T1000 (cell line): ENCODE data around the gene FRMD4A.
"Not testable (repeated sequence)": the region's sequence is repeated elsewhere in the genome, so short reads cannot be mapped to it uniquely, and the experiment has no call there.

Experiments used
- DNase-seq: peaks from one replicate; lab custom pipeline; 2025; ENCODE audit warnings: mixed read lengths; lab: John Stamatoyannopoulos, UW

Gene FRMD4A

DNA sequence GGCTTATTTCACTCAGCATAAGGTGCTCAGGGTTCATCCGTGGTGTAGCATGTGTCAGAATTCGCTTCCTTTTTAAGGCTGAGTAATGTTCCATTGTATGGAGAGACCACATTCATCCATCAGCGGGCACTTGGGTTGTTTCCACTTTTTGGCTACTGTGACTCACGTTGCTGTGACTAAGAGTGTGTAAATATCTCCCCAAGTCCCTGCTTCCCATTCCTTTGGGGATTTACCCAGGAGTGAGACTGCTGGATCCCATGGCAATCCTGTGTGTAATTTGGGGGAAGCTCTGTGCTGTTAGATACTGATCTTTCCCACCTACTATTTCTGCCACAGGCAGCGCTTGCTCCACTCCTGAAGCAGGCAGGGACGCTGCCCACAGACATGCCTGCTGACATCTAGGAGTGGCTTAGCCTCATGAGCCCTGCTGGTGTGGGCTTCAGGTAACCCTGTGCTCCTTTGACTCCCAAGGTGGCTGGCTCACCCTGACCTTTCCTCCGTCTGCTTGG, 346.0 kb downstream of the FRMD4A start:
- peak; percentile 95 for DNase-seq

- DNase-seq, result no peak
Measured at GRCh38 chr10:13983035-13983434, 347.7 kb downstream of the FRMD4A start.

GRCh38 chr10:13978533-13979115, 352.1 kb downstream of the FRMD4A start:
- DNase-seq, result peak; percentile 79

DNA sequence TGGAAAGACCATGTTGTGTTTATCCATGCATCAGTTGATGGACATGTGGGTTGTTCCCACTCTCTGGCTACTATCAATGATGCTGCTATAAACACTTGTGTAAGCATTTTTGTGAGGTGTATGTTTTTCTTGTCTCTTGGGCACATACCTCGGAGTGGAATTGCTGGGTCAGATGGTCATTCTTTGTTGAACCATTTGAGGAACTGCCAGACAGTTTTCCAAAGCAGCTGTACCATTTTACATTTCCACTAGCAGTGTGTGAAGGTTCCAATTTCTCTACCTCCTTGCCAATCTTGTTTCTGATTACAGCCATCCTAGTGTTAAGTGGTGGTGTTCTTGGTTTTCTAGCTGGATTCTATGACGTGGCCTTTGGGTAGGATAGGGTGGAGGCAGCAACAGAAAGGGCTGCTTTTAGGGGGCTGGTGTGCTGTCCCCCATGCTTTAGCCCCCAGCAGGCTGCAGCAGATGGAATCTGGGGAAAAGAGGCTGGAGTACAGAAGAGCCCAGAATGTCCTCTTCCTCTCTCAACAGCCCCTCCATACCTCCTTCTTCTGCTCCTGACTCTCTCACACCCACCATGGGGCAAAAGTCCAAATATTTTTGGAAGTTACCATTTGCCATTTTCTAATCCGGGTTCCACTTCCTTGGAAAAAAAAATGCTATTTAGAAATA, 352.7 kb downstream of the FRMD4A start:
- no peak for DNase-seq

DNA sequence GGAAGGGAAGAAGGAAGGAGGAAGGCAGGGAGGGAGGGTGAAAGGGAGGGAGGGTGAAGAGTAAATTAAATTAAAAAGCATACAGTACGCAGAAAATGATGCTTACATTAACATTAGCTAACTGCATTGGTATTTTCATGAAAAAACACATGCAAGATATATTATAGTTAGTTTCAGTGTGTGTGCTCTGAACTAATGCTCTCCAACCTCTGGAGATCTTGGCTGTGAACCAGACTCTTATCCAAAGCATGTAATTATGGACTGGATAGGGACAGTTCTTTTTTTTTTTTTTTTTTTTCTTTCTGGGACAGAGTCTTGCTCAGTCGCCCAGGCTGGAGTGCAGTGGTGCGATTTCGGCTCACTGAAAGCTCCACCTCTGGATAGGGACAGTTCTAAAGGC, 357.0 kb downstream of the FRMD4A start:
- no peak for DNase-seq

DNA sequence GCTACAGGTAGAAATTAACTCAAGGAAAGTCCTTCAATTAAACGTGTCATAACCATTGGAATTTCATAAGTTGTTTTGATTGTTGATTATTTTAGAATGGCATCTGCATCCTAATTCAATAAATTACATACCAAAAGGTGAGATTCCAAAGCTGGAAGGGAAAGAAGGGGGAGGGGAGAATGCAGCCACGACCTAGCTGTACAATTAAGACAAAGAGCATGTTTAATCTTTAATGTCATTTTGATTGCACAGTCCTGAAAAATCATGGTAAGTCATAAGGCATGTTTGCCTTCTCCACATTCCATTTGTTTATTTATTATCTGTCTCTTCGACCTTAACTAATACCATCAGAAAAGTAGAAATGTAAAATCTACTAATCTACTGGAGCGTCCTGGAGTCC, 358.1 kb downstream of the FRMD4A start:
- DNase-seq, result no peak

DNA sequence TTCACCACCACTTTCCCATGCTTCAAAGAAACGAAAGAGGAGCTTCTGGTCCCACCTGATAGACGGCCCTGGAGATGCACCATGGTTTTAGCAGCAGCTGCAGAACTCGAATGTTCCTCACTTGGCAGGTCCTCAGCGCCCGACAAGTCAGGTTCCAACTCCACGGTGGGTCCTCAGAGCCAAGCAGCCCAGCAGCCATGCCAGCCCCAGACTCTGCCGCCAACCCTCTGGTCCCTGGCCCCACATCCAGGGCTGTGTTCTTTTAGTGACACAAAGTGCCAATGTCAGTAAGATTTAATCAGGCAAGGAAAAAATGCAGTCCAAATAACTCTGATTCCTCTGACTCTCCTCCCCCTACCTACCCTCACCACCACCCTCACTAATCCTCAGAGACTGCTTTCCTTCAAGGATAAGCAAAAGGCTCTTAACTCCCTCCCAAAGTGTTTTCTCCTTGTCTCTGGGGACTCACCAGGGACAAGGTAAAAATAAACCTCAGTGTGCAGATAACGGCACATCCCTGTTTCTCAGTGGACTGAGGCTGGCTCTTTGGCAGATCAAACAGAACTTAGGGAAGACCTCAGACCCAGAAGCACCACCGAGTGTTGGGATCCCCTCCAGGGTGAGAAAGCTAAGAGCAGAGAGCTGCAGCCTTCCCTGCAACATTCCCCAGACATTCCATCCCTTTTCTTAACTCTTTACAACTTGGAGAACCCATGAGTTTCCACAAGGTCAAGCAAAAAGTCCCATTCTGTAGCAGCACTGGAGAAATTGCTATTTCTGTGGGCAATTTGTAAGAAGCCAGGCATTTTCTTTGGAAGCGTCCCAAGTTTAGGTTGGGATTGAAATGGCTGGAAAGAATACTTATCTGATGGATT, 358.9 kb downstream of the FRMD4A start:
- no peak for DNase-seq

DNA sequence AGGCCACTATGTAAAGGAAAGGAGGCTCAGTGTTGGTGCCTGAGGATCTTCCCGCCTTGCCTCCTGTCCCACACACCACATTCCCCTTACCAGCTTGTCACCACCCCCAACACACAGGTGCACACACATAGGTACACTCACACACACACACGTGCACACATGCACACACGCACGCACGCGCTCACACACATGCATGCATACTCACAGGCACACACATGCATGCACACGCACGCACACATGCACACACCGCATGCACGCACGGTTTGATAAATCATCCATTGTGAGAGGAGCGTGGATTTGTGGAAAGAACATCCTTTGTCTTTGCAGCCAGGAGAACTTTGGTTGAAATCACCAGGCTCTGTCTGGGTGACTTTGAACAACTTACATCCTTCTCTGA, 359.8 kb downstream of the FRMD4A start:
- no peak for DNase-seq

GRCh38 chr10:13970236-13970956, 360.3 kb downstream of the FRMD4A start:
- DNase-seq, result no peak

DNA sequence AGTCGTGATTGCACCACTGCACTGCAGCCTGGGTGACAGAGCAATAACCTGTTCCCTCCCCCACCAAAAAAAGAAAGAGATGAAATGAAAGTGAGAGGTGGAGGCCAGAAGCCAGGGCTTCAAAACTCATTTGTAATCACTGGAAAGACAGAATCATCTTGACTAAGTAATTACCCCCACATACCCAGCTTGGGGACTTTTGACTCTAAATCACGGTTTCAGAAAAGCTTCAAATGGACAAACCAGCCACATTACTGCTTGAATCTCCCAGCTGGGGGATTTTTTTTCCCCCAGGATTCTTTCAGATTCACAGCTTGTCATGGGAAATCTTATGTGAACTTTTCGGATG, 361.0 kb downstream of the FRMD4A start:
- DNase-seq, result no peak

- peak; percentile 55 for DNase-seq
Measured at GRCh38 chr10:13969118-13969791, 361.5 kb downstream of the FRMD4A start.

DNA sequence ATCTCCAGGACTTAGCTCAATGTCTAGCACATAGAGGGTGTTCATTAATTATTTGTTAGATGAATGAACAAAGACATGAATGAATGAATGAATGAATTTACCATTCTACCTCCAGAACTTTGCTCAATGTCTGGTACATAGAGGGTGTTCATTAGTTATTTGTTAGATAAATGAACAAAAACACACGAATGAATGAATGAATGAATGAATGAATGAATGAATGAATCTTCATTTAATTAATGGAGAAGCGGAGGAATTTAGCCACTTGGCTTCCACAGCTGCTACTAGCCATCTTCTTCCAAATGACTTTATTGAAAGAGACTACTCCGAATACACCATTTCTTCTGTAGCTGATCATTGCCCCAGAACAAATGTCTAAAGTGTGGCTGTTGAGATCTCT, 368.9 kb downstream of the FRMD4A start:
- DNase-seq, result no peak

DNA sequence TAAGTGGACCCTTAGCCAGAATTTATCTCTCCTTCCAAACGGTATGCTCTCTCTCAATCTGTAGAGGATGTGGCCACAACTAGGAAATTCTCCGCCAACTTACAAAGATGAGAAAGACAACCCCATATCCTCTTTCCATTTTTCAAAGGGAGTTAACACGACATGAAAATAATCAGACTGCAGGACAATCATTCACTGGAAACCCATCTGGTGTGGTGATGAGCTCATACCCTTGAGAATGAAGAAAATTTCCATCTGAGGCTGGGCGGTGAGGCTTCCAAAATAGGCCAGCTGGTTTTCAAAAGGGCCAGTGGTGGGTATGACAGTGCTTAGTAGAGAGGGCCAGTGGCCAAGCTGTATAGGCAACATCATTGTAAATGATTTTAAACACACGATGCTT, 369.6 kb downstream of the FRMD4A start:
- DNase-seq, result peak; percentile 83

GRCh38 chr10:13960603-13961002, 370.1 kb downstream of the FRMD4A start:
- DNase-seq, result no peak

GRCh38 chr10:13959443-13960359, 371.0 kb downstream of the FRMD4A start:
- no peak for DNase-seq

DNA sequence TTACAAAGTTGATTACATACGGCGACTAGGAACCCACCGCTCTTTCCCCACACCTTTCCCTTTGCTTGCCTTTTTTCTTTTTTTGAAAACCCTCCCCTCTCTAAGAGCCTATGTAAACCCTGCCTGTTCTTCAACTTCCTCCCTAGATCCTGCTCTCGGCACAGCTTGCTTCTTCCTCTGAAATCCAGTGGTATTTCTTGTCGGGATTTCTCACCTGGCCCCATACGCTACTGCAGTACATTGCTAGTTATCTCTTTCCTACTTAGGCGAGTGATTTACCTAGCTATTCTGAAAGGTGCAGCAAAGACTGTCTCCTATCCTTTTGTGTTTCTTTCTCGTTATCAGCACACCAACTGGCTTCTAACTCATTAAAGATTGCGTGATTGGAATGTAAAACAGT, 372.9 kb downstream of the FRMD4A start:
- no peak for DNase-seq

GRCh38 chr10:13956826-13957225, 373.9 kb downstream of the FRMD4A start:
- DNase-seq, result no peak

GRCh38 chr10:13955409-13956068, 375.2 kb downstream of the FRMD4A start:
- DNase-seq, result no peak

- DNase-seq, result not testable (repeated sequence)
Measured at GRCh38 chr10:13954195-13954594, 376.5 kb downstream of the FRMD4A start.

GRCh38 chr10:13953371-13953770, 377.4 kb downstream of the FRMD4A start:
- no peak for DNase-seq
